Measurements from ENCODE around the gene LCLAT1.

The LCLAT1 gene

GRCh38 chr2:30424231-30424630 lies 22.8 kb upstream of the LCLAT1 start:
- no peak for DNase-seq

- no peak for DNase-seq
Observed at GRCh38 chr2:30425326-30425725, 21.7 kb upstream of the LCLAT1 start.

- DNase-seq = no peak
Observed at GRCh38 chr2:30427606-30428347, 19.3 kb upstream of the LCLAT1 start.

DNA sequence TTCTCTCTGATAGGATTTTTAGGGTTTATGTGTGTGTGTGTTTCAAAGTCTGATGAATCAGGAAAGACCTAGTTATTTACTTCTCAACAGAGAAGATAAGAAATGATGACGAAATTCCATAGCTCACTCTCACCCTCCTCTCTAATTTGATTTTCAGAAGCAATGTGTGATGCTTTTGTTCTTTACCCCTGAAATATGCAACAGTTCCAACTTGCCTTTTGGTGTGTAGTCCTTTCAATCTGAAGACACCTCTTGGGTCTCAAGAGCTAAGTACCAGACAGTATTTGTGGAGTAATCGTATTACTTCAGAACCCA lies 18.7 kb upstream of the LCLAT1 start:
- DNase-seq = no peak

- no peak for DNase-seq
Observed at GRCh38 chr2:30428827-30429461, 18.1 kb upstream of the LCLAT1 start.

DNA sequence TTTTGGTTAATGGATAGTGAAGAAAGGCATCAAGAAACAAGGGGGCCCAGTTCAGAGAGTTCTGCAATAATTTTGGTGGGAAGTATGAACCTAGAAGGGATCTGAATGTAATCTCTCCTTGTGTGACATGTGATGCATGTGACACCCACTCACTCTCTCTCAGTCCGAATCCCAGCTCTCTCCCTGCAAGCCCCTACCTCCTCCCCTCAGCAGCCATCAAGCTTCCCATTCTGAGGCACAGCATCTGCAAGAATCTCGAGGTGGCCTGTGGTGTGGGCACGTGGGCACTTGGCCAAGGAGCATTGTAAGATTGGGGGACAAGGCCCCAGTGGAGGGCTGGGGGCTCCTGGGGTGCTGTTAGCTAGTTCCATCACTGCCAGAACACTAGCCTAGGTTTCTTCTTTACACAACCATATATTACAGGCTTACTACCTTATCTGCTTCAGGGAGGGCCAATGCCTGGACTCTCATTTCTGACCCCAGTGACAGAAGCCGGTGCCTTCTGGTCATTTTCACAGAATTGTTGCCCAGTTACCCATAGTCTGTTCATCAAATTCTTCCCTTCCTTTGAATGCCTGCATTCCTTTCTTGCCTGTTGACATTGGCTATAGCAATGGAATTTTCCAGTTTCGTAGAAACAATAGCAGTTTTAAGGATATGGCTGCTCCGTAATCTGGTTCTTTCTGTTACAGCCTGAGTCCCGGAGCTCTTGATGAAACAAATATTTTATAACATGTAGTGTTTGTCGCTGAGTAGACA lies 13.3 kb upstream of the LCLAT1 start:
- no peak for DNase-seq

DNA sequence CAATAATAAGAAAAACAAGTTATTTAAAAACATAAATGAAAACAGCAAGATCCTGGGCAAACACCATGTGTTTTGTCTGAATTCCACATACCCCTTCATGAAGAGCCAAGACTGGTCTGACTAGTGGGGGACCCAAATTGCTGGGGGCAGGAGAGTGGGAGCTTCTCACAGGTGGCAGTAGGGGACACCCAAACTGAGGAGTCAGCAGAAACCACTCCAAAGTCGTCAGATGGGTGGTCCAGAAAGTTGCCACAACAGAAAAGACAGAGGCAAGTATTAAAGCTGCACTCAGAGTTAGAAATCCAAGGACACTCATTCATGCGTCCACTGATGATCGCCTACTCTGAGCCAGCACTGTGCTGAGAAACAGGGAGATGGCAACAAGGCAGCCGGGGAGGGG lies 12.3 kb upstream of the LCLAT1 start:
- DNase-seq = no peak

DNA sequence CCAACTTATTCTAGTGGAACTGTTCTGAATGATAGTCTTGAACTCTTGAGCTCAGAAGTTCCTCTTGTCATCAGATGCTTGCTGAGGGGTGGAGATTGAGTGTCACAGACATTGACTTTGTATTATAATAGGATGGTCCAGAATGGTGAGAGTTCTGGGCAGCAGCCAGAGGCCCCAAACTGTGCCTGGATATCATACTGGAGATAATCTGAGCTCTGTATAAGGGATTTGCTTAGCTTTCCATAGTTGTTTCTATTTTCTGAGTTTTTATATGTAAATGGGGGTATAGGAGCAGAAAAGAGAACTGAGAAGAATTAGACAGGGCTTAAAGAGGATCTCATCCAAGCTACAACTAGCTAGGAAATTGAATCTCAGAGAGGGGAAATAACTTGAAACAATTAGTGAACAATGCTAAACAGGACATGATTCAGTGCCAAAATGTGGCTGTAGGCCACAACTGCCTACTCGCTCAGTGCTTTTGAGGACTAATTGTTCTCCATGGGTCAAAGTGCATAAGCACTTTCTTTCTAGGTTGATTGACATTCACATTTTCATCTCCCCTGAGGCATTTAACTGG lies 10.1 kb upstream of the LCLAT1 start:
- DNase-seq = no peak

DNA sequence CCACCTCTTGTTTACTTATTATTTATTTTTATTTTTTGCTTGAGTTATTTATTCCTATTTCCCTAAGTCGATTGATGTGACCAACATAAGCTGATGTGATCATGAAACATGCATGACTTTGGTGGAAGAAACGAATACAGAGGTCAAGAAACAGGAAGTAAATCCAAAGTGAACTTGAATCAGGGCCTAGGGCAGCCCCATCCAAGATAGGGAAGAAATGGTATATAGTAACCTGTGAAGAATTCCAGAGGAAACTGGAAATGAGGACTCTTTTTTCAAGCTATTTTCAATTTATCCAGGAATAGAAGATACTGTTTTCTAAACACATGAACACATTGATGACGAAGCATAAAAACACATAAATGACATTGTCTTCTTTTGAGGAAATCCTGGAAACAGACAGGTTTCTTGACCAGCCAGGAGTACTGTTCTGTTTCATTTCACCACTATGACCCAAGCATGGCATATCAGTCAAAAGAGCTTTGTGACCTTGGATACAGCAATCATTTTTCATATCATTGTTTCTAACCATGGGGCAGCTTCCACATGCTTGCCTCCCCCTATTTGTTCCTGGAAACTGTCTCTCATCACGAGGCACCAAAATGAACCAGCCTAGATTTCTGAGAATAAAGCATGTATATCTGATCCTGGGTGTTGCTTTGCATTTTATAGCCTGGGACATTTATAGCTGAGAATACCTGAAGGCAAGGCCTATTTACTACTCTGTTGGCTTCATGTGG lies 9.1 kb upstream of the LCLAT1 start:
- DNase-seq = no peak

- DNase-seq = no peak
Observed at GRCh38 chr2:30439296-30439695, 7.8 kb upstream of the LCLAT1 start.

DNA sequence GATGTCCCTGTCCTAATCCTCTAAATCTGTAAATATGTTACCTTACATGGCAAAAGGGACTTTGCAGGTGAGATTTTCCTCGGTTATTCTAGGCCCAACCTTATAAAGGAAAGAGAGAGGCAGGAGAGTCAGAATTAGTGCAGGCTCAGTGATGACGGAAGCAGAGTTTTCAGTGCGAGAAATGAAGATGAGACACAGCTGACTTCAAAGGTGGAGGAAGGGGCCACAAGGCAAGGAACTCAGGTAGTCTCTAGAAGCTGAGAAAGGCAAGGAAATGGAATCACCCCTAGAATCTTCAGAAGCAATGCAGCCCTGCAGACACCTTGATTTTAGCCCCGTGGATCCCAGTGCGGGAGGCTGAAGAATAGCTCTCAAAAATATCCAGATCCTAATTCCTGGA lies 7.2 kb upstream of the LCLAT1 start:
- DNase-seq = no peak

DNA sequence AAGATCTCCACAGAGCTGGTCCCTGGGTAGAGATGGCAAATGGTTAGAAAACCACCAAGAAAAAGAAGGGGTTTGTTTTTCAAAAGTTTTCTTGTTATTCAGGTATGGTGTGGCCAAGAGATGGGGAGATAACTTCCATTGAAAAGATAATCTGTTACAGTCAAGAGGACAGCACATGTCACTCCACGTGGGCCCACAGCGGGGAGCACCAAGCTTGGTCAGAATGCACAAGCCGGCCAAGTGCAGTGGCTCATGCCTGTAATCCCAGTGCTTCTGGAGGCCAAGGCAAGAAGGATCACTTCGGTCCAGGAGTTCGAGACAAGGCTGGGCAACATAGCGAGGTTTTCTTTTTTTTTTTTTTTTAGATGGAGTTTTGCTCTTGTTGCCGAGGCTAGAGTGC lies 6.0 kb upstream of the LCLAT1 start:
- DNase-seq = no peak

- DNase-seq = no peak
Observed at GRCh38 chr2:30443081-30443480, 4.0 kb upstream of the LCLAT1 start.

DNA sequence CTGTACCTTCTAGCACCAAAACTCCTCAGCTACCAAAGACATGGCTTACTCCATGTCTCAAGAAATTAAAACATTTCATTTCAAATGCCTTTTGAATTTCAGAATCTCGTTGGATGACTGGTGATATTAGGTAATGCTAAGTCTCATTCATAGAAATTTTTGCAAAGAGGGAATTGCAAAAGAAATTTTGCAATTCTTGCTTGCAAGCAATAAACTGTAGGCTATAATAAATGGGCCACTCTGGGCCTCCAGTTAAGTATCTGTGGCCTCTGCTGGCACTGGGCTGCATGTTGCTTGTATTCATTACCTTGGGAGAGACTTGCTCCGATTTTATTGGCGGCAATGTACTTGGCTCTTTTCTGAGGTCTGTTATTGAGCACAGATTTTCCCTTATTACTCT lies 2.8 kb upstream of the LCLAT1 start:
- DNase-seq = no peak

DNA sequence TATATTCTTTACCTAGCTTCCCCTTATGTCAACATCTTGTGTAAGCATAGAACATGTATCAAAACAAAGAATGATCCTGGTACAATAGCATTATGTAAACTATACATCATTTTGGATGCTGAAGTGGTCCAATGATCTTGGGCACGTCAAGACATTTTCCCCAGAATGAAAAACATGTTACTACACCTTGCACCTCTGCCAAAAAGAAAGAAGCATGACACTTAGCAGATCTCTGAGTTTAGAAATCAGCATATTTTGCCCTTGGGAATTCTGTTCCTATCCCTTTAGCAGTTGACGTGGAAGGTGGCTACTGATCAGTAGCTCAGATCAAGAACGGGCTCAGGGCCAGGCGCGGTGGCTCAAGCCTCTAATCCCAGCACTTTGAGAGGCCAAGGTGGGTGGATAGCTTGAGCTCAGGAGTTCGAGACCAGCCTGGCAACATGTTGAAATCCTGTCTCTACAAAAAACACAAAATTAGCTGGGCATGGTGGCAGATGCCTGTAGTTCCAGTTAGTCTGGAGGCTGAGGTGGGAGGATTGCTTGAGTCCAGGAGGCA lies 1.7 kb upstream of the LCLAT1 start:
- no peak for DNase-seq

DNA sequence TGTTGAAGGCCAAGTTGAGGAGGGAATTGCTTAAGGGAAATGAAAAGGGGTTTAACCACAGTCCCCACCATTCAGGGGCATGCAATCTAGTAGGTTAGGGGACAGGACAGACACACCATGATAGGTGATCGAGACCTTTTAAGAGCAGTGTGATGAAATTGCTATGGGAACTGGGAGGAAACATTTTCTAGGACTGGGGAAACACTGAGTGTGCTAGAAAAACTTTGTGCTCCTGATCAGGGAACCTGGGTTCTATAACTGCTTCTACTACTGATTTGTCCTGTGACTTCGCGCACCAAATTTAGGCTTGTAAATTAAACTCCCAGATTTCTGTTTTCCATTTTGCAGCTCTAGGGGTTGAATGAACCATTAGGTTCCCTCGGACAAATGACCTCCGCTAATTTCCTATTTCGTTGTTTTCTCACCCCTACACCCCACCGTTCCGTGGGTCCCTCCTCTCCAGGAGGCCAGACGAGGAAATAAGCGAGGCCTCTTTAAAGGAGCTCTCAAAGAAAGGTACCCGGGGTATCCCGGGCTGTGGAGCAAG lies 371 bp upstream of the LCLAT1 start:
- no peak for DNase-seq

DNA sequence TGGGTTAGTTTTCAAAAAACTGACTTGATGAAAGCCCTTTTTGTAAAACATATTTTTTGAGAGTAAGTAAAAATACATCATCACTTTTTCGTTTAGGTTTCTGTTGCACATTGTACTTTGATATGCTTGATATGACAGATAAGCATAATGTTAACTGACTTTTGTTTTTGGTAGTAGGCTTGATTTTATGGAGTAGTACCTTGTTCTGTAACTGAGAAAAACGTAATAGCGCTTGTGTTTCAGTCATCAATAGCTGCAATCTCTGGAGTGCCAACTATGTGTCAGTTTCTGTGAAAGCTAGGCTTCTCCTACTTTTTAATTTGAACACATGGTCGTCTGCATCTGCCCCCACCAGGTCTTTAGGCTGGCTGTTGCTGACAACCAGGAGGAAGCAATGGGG lies 1.3 kb downstream of the LCLAT1 start:
- no peak for DNase-seq

DNA sequence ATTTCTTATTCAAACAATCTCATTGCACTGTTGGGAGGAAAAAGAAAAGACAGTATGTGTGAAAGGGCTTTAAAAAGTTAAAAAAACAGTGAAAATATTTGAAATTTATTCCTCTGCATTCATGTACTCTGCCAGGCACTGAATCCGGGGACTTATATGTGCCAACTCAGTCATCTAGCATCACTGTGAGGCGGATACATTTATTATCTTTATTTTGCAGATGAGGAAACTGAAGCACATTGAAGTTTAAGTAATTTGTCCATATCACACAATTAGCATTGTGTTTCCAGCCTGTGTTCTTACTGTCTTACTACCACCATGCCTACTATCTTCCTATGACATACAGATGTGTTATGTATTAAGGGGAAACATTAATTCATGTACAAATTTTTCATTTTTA lies 1.8 kb downstream of the LCLAT1 start:
- no peak for DNase-seq

DNA sequence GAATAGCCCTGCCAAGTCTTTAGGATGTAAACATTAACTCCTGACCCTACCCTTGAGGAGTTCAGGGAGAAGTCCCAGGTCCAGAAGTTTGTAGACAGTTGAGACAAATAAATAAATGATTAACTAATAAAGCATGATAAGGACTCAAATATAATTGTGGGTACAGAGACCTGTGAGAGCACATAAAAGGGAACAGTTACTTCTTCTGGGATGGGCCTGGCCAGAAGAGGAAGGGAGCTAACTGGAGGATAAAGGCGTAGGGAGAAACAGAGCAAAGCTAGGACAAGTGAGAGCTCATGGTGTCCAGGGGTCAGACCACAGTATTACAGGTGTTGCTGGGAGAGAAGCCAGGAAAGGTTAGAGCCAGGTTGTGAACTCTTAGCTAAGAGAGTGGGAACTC lies 3.0 kb downstream of the LCLAT1 start:
- no peak for DNase-seq

GRCh38 chr2:30453498-30453897 lies 6.5 kb downstream of the LCLAT1 start:
- no peak for DNase-seq

DNA sequence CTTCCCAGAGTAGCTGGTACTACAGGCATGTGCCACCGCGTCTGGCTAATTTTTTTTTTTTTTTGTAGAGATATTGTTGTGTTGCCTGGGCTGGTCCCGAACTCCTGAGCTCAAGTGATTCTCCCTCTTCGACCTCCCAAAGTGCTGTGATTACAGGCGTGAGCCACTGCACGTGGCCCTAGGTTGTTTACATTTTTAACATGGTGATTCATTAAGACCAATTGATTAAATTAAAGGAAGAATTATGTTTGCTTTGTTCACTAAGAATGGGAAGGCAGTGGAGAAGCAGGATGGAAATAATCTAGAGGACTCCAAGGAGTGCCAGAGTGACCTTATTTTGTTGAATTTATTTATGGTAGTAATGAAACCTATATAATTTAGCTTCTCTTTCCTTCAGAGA lies 7.5 kb downstream of the LCLAT1 start:
- no peak for DNase-seq

GRCh38 chr2:30455114-30455738 lies 8.2 kb downstream of the LCLAT1 start:
- no peak for DNase-seq

Data from NCI-H187 treated with DMSO at 0.1 percent for 48 hours (cell line).